GM18505 (cell line): ENCODE results near the gene RNASE11.

Source experiments
- ATAC-seq: cut with Tn5 transposase; IDR thresholded peaks from one replicate; pipeline ENCODE4 v1.9.1; 2021; ENCODE audit not compliant: unreplicated experiment
- POLR2A ChIP-seq: IDR thresholded peaks from 4 replicates; pipeline ENCODE4 v1.6.1; 2011; ENCODE audit warnings: borderline replicate concordance; ENCODE audit not compliant: insufficient read depth, insufficient read length; ENCODE audit errors: extremely low read depth

RNASE11 gene

GRCh38 chr14:20555845-20556244 lies 32.0 kb downstream of the RNASE11 start:
- no peak for ATAC-seq
- no peak for TF ChIP-seq POLR2A

- ATAC-seq = no peak
- no peak for TF ChIP-seq POLR2A
These were observed 34.8 kb downstream of the RNASE11 start for GRCh38 chr14:20553024-20553423.

GRCh38 chr14:20551606-20552005 lies 36.2 kb downstream of the RNASE11 start:
- TF ChIP-seq POLR2A = no peak
- ATAC-seq = no peak

- ATAC-seq = no peak
- TF ChIP-seq POLR2A = no peak
These were observed 36.9 kb downstream of the RNASE11 start for GRCh38 chr14:20550926-20551325.

GRCh38 chr14:20548414-20549158 lies 39.2 kb downstream of the RNASE11 start:
- ATAC-seq = no peak
- TF ChIP-seq POLR2A = no peak

- no peak for TF ChIP-seq POLR2A
- no peak for ATAC-seq
These were observed 40.9 kb downstream of the RNASE11 start for GRCh38 chr14:20546877-20547276.

GRCh38 chr14:20539906-20540305 lies 47.9 kb downstream of the RNASE11 start:
- TF ChIP-seq POLR2A = no peak
- no peak for ATAC-seq
